ENCODE data around the gene WIPF3.

DNA sequence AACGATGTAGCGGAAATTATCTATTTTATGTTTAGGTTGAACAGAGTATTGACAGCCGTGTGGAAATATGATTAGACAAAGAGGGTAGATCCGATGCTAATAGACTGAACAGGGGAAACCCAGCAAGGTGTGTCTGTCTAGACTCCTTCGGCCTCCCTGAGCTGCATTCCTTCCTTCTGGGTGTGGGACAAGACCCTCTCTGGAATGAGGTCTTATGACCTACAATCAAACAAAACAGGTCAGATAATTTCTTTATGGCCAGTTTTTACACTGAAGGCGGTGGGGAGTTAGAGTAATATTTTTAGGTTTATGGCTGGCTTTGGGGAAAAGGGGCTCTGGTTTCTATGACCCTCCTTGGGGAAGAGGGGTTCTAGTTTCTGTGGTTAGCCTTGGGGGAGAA is 41.2 kb downstream of the WIPF3 start:
- TF ChIP-seq, protein P1, sequence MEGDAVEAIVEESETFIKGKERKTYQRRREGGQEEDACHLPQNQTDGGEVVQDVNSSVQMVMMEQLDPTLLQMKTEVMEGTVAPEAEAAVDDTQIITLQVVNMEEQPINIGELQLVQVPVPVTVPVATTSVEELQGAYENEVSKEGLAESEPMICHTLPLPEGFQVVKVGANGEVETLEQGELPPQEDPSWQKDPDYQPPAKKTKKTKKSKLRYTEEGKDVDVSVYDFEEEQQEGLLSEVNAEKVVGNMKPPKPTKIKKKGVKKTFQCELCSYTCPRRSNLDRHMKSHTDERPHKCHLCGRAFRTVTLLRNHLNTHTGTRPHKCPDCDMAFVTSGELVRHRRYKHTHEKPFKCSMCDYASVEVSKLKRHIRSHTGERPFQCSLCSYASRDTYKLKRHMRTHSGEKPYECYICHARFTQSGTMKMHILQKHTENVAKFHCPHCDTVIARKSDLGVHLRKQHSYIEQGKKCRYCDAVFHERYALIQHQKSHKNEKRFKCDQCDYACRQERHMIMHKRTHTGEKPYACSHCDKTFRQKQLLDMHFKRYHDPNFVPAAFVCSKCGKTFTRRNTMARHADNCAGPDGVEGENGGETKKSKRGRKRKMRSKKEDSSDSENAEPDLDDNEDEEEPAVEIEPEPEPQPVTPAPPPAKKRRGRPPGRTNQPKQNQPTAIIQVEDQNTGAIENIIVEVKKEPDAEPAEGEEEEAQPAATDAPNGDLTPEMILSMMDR (IDR thresholded peaks at IDR 0.05): no peak
- no peak for TF ChIP-seq EZH2 (IDR thresholded peaks at IDR 0.05; ENCODE audit: borderline replicate concordance, insufficient read depth, low read depth, low read length, poor library complexity, severe bottlenecking)
